HG02678 (cell line): ENCODE results near the gene NELL1.

Source experiments
- ATAC-seq: cut with Tn5 transposase; IDR thresholded peaks from one replicate; pipeline ENCODE4 v1.9.1; 2021; ENCODE audit warnings: mild to moderate bottlenecking, moderate library complexity; ENCODE audit not compliant: unreplicated experiment

NELL1 gene

DNA sequence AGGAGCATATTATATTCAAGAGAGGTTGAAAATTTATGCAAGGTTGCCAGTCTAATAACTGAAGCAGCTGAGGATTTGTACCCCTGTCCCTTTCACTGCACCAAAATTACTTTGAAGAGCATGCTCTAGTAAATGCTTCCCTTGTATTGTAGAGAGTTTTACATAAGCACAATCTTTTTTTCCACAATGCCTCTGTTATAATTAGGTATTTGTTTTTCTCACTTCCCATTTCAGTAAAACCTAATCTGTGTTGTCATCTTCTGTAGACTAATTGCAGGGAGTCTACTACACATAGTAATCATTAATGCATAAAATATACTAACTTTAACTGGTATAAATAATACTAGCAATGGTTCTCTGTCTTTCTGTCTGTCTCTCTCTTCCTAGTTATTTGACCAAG is 805.1 kb downstream of the NELL1 start:
- no peak for ATAC-seq

DNA sequence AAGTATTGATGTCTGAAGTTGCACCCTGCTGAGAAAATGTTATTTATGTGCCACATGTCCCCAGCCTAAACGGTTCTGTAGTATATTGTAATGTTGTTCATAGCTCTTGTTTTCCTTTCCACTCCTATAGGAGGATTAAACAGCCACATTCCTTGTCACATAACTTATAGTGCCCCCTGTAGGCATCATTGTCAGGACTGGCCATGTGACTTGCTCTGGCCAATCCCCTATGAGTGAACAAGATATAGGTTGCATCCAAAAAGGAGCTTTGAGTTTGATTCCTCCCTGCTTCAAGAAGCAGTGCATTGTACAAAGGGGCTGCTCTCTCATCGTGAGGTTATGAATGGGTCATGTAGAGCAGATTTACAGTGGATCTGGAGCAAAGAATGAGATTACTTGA is 805.9 kb downstream of the NELL1 start:
- no peak for ATAC-seq

DNA sequence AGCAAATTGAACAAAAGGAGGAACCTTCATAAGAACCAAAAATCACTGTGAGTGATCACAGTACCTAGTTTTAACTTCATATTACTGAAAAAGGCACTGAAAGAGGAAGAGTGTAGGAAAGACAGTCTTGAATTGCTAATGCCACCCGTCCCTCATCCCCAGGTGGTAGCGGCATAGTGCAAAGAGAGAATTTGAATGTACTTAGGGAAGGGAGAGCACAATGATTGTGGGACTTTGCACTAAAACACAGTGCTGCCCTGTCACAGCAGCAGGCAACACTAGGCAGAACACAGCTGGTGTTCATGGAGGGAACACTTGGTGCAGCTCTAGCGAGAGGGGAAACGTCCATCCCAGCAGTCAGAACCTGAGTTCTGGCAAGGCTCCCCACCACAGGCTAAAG is 807.2 kb downstream of the NELL1 start:
- no peak for ATAC-seq

DNA sequence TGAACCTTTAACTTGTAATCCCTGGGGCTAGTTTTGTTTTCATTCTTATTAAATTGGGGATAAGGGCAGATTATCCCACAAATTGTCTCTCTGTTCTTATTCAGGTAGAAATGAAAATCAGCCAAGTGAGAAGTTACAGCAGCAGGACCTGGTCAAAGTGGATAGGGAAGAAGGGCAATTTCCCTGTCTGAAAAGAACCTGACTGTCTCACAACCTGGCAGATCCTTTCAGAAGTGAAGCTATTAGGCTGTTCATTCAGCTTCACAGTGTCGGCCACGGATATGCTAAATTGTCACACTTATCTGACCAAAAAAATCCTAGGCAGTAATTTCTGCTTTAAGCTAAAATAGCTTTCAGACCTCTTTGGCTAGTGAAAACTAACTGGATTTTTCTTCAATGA is 810.9 kb downstream of the NELL1 start:
- no peak for ATAC-seq

DNA sequence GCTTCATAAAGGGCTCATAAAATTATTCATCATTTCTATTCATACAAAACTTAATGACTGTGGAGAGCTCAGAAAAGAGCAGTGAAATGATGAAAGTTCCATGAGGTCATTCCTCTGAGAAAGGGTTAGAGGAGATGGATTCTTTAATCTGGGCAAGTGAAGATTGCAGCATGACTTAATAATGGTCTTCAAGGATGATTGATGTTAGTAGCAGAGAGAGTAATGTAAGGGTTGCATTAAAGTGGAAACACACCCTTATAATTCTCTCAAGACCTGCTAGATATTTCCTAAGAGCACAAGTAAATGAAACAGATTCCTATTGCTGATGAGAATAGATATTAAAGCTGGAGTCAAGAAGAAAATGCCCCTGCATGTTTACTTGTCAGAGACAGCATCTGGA is 811.9 kb downstream of the NELL1 start:
- no peak for ATAC-seq

DNA sequence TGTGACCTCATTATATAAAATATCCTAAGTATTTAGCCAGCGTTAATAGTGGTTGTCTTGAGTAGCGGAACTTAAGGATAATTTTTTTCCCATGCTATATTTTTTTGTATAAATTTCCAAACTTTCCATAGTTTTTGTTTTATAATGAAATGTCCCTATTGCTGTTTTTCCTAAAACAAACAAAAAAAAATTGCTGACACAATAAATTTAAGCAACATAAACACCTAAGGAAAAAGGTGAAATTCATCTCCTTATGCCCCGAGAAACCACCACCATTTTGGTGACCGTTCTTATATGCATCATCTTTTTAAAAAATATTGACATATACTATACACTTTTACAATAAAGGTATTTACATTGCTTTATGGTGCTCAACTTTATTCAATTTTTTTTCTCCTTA is 814.7 kb downstream of the NELL1 start:
- no peak for ATAC-seq

DNA sequence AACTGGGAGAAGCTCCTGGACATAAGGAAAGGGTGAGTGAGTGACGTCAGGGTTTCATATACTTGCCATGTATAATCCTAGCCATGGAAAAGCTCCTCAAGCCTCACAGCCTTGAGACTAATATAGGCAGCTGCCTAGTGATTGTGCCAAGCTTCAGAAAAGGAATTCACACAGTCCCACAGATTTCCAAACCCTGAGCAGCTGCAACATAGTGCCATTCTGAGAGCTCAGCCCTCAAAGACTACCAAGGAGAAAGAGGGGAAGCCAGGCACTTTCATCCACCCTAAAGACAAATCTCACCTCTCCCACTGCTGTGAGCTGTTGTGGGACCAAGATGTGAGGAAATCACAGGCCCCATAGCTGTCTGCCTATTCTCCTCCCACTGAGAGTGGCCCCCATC is 815.6 kb downstream of the NELL1 start:
- ATAC-seq: no peak

DNA sequence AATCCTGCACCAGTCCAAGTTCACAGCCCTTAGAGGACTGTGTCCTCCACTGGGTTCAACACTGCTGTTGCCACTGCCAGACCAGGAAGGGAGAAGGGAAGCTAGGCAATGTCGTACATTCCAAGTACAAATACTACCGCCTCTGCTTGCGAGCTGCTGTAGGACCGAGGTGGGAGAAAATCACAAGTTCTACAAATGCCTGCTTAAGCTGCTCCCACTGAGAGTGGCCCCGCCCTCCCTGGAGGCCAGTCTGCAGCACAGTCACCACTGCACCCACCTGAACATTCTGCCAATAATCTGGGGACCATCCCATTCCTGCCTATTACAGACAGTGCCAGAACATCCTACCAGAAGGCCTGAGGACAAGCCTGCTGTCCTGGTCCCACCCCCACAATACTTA is 816.0 kb downstream of the NELL1 start:
- ATAC-seq: no peak

DNA sequence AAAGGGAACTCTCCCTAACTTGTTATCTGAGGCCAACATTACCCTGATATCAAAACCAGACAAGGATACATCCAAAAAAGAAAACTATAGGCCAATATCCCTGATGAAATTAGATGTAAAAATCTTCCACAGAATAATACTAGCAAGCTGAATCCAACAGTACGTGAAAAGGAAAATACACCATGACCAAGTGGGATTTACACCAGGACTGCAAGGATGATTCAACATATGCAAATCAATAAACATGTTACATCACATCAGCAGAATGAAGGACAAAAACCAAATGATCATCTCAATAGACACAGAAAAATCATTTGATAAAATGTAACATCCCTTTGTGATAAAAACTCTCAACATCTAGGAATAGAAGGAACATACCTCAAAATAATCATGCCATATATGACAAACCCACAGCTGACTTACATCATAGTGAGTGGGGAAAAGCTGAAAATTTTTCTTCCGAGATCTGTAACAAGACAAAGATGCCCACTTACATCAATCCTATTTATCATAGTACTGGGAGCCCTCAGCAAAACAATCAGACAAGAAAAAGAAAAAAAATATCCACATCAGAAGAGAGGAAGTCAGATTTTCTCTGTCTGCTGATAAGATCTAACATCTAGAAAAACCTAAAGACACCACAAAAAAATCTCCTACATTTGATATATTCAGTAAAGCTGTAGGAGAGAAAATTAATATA is 820.2 kb downstream of the NELL1 start:
- ATAC-seq: no peak

DNA sequence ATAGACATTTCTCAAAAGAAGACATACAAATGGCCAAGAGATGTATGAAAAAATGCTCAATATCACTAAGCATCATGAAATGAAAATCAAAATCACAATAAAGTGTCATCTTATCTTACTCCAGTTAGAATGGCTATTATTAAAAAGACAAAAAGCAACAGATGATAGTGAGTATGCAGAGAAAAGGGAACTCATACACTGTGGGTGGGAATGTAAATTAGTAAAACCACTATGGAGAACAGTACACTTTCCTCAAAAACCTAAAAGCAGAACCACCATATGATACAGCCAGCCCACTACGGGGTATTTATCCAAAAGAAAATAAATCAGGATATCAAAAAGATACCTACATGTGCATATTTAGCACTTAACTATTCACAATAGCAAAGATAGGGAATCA is 823.5 kb downstream of the NELL1 start:
- ATAC-seq: no peak

DNA sequence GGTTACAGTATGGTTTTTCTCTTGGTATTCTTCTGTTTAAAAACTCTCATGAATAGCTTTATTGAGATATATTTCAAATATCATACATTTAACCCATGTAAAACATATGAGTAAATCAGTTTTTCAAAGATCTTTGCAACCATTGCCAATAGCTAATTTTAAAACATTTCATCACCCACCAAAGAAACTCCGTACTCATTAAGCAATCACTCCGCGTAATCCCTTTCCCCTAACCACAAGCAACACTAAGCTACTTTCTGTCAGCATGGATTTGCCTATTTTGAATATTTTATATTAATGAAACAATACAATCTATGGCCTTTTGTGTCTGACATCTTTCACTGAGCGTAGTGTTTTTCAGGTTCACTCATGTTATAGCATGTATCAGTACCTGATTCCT is 825.6 kb downstream of the NELL1 start:
- ATAC-seq: no peak

DNA sequence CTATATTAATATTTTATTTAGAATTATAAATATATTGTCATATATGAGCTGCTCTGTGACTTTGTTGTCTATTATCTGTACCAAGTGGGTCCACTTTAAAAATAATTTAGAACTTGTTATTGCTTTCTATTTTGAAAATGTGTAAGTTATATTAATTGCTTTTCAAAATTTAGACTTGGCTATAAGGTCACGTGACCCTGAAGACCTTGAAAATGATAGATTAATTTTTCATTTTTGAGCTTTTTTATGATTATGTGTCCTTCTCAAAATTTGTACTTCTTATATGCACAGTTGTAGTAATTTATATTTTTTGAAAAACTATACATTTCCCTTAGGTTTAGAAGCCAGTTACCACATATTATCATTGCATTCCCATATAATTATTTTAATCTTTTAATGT is 826.5 kb downstream of the NELL1 start:
- ATAC-seq: no peak

DNA sequence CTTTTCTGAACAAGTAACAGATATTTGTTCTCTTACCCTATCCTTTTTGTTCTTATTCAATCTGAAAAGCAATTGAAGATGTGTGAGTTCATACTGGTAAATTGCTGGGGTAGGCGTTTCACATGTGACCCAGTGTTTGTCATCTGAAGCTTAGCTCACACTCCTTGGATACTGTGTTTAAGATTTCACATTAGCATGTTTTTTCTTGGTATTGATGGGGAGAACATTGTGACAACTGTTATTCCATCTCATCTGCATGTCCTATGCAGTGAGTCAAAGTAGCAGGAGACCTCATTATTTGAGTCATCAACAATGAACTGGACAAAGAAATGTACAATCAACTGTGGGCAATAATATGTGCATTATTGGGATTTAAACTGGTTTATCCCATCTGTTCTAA is 831.9 kb downstream of the NELL1 start:
- ATAC-seq: no peak

DNA sequence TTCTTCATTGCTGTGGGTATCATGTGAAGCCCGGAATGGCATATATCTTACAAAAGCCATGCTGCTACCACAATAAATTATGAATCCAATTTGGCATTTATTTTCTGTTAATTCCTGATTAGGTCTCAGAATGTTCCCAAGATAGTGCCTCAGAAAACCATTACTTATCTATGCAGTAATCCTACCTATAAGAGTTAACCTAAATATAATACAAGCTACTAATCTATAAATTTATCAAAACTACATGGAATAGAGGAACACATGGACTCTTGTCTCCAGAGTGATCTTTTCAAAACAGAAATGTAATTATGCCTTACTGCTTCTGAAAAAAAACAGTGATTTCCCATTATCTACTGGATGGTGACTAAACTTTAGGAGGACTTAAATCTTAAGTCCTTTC is 835.7 kb downstream of the NELL1 start:
- ATAC-seq: no peak

DNA sequence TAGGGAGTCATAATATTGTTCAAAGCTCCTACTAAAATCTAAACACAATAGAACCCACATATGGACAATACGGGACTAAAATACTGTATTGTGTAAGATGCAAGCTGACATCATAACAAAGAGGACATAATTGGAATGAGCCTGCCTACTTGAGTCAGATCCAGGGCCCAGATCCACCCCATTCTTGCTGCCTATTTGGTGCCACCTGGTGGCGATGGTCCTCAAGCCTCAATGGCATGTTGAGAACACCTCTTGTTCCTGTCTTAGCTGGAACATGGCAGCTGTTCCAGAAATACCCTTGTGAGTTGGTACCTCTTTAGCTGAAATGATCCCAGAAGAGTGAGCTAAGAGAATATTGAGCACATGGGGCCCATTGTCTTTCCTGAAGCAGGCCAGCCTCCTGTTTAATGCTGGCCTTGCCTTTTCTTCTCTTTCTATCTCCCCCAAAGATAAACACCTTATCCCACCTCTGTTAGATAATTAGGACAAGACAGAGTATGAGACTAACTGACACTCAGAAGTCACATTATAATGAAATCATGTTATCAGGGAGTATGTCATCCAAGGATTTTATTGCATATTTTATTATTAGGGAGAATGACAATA is 842.6 kb downstream of the NELL1 start:
- ATAC-seq: peak; percentile 70

DNA sequence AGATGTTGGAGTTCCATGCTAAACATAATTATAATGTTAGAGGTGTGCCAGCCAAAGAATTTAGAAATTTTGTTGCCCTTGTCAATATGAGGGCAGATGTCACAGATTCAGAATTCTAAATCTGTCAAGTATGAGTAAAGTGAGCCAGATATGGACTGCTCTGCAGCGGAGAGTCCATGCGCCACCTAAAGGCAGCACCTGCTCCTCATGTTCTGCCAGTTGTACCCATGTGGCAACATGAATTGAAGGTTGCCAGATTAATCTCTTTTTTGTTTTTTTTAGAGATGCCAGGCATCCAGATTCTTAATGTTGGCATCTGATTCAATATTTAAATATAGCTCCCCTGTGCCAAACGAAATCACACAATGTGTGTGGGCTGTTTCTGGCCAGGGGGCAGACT is 844.9 kb downstream of the NELL1 start:
- no peak for ATAC-seq

DNA sequence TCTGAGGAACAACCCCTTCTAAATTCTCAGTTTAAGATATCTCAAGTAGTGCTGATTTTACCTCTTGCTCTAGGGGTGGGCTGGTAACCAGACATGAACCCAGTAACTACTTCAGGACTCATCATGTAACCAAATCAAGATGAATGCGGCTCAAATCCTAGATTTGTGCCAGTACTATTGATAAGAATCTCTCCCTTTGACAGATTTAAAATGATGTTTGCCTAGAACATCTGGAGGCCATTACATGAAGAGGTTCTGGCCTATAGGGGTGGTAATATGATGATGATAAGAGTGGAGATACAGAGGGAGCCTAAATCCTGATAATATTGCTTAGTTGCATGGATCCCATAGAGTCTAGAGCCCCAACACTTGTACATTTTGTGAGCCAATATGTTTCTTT is 850.9 kb downstream of the NELL1 start:
- no peak for ATAC-seq

DNA sequence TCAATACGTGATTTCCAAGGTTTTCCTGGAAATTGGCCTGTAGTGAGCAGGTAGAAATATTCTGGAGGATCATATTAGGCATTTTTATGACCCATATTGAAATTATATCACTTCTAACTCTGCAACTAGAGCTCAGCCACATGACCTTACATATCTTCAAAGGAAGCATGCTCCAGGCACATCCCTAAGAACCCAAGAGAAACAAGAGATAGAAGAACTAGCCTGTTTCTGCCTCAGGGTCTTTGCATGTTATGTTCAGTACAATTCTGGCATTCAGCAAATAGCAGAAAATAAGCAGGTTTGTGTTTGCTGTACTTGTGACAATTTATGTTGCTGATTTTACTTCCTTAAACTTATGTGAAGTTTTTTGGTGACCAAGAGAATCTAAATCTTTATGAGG is 859.8 kb downstream of the NELL1 start:
- ATAC-seq: no peak

DNA sequence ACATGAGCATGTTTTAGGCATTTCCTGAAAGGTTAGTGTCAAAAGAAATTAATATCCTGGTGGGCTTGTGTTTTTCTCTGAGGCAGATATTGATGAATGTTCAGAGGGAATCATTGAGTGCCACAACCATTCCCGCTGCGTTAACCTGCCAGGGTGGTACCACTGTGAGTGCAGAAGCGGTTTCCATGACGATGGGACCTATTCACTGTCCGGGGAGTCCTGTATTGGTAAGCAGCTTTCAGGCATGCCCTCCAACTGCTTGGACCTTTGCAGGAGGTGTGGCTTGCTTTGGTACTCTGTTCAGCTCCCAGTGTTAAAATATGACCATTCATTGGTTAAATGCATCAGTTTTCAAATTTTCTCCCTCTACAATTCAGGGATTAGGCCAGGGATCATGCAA is 864.9 kb downstream of the NELL1 start:
- no peak for ATAC-seq

DNA sequence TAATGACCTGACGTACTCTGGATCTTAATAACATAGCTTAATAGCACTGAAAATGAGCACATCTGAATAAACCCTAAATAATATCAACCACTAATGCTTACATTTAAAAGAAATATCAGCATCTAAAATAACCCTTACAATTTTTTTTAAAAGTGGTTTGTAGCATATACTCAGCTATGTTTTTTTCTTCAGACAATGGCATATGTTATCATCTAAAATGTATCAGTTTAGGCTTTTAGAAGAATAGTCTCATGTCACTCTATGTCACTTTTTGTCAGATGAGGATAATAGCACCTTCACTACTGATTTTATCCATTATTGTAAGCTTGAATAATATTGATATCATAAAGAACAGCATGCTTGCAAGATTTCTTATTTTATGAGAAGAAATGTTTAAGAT is 868.6 kb downstream of the NELL1 start:
- ATAC-seq: no peak

DNA sequence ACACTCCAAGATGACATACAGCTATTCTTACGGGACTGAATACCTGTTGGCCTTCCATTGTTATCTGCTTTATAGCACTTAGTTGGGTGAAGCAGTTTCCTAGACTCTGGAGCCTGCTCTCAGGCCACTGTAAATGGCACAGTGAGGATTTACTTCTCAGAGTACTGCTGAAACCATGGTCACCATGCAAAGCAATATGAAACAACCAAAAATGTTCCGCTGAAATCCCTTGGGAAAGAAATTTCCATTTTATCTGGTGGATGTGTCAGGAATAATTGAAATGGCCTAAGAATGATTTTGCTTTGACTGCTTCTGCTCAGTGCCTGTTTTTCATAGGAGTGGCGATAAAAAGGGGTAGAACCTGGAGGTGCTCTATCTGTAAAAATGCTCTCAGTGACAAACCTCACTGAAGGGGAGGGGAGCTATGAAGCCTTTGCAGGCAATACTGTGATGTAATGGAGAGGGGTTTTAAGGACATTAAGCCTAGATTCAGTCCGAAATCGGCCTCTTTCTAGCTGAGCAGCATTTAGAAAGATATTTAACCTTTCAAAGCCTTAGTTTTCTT is 871.9 kb downstream of the NELL1 start:
- no peak for ATAC-seq

DNA sequence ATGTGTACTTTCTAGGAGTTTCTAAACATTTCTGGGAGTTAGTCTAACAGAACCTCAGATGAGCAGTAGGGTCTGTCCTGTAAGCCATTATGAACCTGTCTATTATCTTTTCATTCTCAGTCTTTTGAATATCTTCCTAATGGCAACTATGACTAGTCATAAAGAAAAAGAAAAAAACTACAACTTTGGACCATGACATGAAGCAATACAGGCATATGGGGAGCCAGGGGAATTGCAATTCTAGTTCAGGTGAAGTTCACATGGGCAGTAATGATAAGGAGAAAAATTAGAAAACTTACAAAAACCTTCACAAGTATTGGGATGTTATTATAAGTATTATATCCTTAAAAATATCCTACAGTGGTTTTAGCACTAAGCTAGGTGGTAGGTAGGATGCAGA is 874.5 kb downstream of the NELL1 start:
- ATAC-seq: no peak

DNA sequence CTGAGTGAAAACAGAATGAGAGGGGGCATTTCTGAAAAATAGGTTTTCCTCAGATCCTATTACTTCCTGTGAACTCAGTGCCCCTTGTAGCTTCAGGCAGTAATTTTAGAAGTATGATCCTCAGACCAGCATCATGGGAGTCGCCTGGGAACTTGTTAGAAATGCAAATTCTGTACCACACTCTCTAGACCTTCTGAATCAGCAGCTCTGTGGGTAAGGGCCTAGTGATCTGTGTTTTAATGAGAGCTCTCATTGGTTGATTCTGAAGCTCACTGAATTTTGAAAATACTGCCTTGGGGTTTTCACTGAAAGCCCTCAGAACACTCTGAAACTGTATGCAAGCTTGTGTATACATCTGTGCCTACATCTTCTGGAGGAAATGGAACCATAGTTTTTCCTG is 876.3 kb downstream of the NELL1 start:
- ATAC-seq: no peak
